NCI-H510A treated with DMSO at 0.1 percent for 48 hours (cell line): ENCODE results near the gene ALDH3B2.
"Not testable (repeated sequence)": the region's sequence is repeated elsewhere in the genome, so short reads cannot be mapped to it uniquely, and the experiment has no call there.

Experiments used
- DNase-seq: peaks from one replicate; lab custom pipeline; 2025; lab: John Stamatoyannopoulos, UW

Gene ALDH3B2

GRCh38 chr11:67674442-67674871 is at the start of gene ALDH3B2:
Gene ALDH3B2, minus strand, starts transcription at chr11:67674623. Its CDS starts 7,688 bp downstream, at chr11:67666935.
- DNase-seq: peak; percentile 79

- DNase-seq: not testable (repeated sequence)
Measured at GRCh38 chr11:67723036-67723435, 48.6 kb upstream of the ALDH3B2 start.

GRCh38 chr11:67716226-67716625 is 41.8 kb upstream of the ALDH3B2 start:
- DNase-seq: not testable (repeated sequence)

GRCh38 chr11:67715801-67716200 is 41.4 kb upstream of the ALDH3B2 start:
- DNase-seq: not testable (repeated sequence)

- DNase-seq: not testable (repeated sequence)
Measured at GRCh38 chr11:67713892-67714509, 39.6 kb upstream of the ALDH3B2 start.

- not testable (repeated sequence) for DNase-seq
Measured at GRCh38 chr11:67711676-67712075, 37.3 kb upstream of the ALDH3B2 start.

- not testable (repeated sequence) for DNase-seq
Measured at GRCh38 chr11:67711212-67711611, 36.8 kb upstream of the ALDH3B2 start.

- not testable (repeated sequence) for DNase-seq
Measured at GRCh38 chr11:67709806-67710205, 35.4 kb upstream of the ALDH3B2 start.

- DNase-seq: no peak
Measured at GRCh38 chr11:67705264-67705663, 30.8 kb upstream of the ALDH3B2 start.

GRCh38 chr11:67704524-67704923 is 30.1 kb upstream of the ALDH3B2 start:
- no peak for DNase-seq

- DNase-seq: not testable (repeated sequence)
Measured at GRCh38 chr11:67703709-67704108, 29.3 kb upstream of the ALDH3B2 start.

- DNase-seq: peak; percentile 36
Measured at GRCh38 chr11:67700548-67701262, 26.3 kb upstream of the ALDH3B2 start.

- DNase-seq: no peak
Measured at GRCh38 chr11:67700141-67700540, 25.7 kb upstream of the ALDH3B2 start.

- DNase-seq: no peak
Measured at GRCh38 chr11:67699521-67699920, 25.1 kb upstream of the ALDH3B2 start.

- DNase-seq: no peak
Measured at GRCh38 chr11:67698247-67698646, 23.8 kb upstream of the ALDH3B2 start.

GRCh38 chr11:67697846-67698245 is 23.4 kb upstream of the ALDH3B2 start:
- DNase-seq: no peak

GRCh38 chr11:67696998-67697397 is 22.6 kb upstream of the ALDH3B2 start:
- no peak for DNase-seq

- DNase-seq: no peak
Measured at GRCh38 chr11:67695606-67696005, 21.2 kb upstream of the ALDH3B2 start.

GRCh38 chr11:67694875-67695555 is 20.6 kb upstream of the ALDH3B2 start:
- no peak for DNase-seq

- peak; percentile 20 for DNase-seq
Measured at GRCh38 chr11:67691149-67691548, 16.7 kb upstream of the ALDH3B2 start.

- no peak for DNase-seq
Measured at GRCh38 chr11:67689178-67689577, 14.8 kb upstream of the ALDH3B2 start.

GRCh38 chr11:67687986-67688385 is 13.6 kb upstream of the ALDH3B2 start:
- no peak for DNase-seq
